Thoracic aorta (tissue), 2 donors: ENCODE data around the gene AMPH. TPM values are rescaled to one million over a fixed set of nuclear protein-coding genes. Genes with fewer than 3 reads are reported as not detected.

Source experiments
- ATAC-seq: fragments of 150-250 bp; one replicate; pipeline ENCODE4 v1.8.0; 2017; ENCODE audit warnings: low read depth; ENCODE audit not compliant: insufficient number of reproducible peaks, low FRiP score
- DNase-seq: peaks from one replicate; pipeline ENCODE4 v3.0.0-alpha.2; 2020; ENCODE audit warnings: low spot score
- H3K27ac ChIP-seq, 2 donors: fragments of 200-600 bp; sonication (generic); 1 replicate in 1 of 2; 2 replicates in 1 of 2; pipeline ENCODE4 v1.5.1; 2016; ENCODE audit warnings: mild to moderate bottlenecking in 2 of 2, moderate library complexity in 2 of 2
- H3K27me3 ChIP-seq: fragments of 200-600 bp; sonication (generic); replicated peaks from 2 replicates; pipeline ENCODE4 v1.6.0; 2016; ENCODE audit warnings: mild to moderate bottlenecking; ENCODE audit not compliant: insufficient read depth
- H3K36me3 ChIP-seq: fragments of 200-600 bp; sonication (generic); one replicate; pipeline ENCODE4 v1.5.1; 2016
- H3K4me1 ChIP-seq, 2 donors: fragments of 200-600 bp; sonication (generic); 1 replicate in 1 of 2; 2 replicates in 1 of 2; pipeline versions ENCODE4 v1.5.1 to v1.6.0; 2016; ENCODE audit warnings: low read depth in 2 of 2, mild to moderate bottlenecking in 1 of 2; ENCODE audit not compliant: control insufficient read depth in 1 of 2
- H3K4me3 ChIP-seq: fragments of 200-600 bp; sonication (generic); 2 replicates; pipeline ENCODE4 v1.5.1; 2016; ENCODE audit warnings: mild to moderate bottlenecking
- H3K9me3 ChIP-seq: fragments of 200-600 bp; sonication (generic); 2 replicates; pipeline ENCODE4 v1.5.1; 2016
- total RNA-seq, 2 donors: library from RNA; depleted of rRNA; stranded (reverse); fragments of >200 nt; gene quantifications; one replicate each; pipeline versions ENCODE4 v1.1.0 to v1.2.3, GENCODE V29; 2016
- TF ChIP-seq, protein P1 (sequence below): fragments of 200-600 bp; sonication (generic); IDR thresholded peaks from one replicate; pipeline ENCODE4 v1.5.1; 2019; ENCODE audit warnings: antibody characterized with exemption

Gene AMPH
- total RNA-seq, 2 donors from 2014 or later, result 5.3 to 5.9 TPM

DNA sequence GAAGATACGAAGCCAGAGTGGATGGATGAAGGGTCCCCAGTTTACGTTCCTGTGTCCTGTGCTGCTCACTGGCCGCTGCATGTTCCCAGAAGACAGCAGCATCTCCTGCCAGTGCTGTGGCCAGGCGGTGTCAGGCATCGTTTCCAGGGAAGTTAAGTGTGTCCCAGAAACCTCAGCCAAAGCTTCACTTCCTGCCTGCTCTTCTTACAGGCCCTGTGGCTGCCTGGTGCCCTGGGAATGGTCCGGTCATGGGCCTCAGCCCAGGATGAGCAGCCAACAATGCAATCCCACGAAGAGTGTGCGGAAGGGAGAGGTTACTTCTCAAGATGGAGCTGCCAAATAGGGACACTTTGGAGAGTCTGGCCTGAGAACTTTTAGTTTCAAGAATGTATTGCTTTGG, 258.0 kb downstream of the AMPH start:
- DNase-seq (no peak), ATAC-seq (no peak)
- Histone ChIP-seq H3K9me3 (no peaks in the 10 kb centered on the region), H3K4me1 (no peaks in the 10 kb centered on the region), H3K4me3 (no peak overlapping the region), H3K27ac (no peak overlapping the region), H3K36me3 (no peaks in the 10 kb centered on the region), H3K27me3 (no peaks in the 10 kb centered on the region)
- TF ChIP-seq, protein P1, sequence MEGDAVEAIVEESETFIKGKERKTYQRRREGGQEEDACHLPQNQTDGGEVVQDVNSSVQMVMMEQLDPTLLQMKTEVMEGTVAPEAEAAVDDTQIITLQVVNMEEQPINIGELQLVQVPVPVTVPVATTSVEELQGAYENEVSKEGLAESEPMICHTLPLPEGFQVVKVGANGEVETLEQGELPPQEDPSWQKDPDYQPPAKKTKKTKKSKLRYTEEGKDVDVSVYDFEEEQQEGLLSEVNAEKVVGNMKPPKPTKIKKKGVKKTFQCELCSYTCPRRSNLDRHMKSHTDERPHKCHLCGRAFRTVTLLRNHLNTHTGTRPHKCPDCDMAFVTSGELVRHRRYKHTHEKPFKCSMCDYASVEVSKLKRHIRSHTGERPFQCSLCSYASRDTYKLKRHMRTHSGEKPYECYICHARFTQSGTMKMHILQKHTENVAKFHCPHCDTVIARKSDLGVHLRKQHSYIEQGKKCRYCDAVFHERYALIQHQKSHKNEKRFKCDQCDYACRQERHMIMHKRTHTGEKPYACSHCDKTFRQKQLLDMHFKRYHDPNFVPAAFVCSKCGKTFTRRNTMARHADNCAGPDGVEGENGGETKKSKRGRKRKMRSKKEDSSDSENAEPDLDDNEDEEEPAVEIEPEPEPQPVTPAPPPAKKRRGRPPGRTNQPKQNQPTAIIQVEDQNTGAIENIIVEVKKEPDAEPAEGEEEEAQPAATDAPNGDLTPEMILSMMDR, result no peak

DNA sequence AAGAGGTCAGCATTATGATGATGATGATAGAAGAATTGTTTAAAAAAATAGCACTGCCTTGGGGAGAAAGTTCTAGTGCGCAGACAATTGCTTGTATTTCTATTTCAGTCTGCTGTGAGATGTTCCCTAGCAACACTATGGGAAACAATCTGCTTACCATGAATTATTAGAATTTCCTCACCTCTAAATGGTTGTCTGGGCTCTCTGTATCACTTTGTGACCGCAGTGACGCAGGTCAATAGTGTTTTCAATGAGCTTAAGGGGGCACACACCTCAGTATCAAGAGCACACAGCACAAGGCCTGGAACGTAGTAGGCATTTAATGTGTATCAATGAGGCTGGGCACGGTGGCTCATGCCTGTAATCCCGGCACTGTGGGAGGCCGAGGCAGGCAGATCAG, 258.9 kb downstream of the AMPH start:
- TF ChIP-seq, protein P1, result no peak
- no peaks in the 10 kb centered on the region for H3K27me3 ChIP-seq
- ATAC-seq (no peak), DNase-seq (no peak)
- H3K9me3 ChIP-seq, result no peaks in the 10 kb centered on the region
- no peak overlapping the region for H3K27ac ChIP-seq
- H3K36me3 ChIP-seq, result no peaks in the 10 kb centered on the region
- H3K4me3 ChIP-seq, result no peak overlapping the region
- H3K4me1 ChIP-seq, result no peaks in the 10 kb centered on the region

DNA sequence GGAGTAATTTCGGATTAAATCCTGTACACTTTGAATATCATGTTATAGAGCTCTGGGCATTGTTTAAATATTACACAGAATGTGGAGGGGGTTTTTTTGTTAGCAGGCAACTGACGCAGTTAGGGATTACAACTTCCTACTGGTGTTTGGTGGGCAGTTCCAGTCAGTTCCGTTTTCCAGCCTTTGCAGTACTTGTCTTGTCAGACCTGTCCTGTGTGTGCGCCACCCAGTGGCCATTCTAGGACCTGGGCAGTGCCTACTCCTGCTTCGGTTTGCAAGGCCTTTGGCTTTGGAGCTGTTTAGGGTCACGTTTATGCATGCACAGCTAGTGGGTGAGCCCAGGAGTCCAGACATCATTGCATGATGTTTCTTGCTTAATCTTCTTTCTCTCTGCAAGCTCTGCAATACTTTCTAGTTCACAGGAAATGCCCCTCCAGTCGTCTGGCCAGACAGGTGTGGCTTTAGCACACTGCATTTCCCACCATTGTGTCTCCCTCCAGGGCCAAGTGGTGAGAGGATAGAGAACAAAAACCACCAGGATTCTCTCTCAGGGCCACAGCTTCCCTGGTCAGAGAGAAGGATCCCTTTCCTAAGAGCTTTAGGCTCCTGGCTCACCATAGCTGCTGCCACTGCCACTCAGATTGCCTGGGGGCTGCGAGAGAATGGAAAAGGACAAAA, 261.2 kb downstream of the AMPH start:
- no peaks in the 10 kb centered on the region for H3K36me3 ChIP-seq
- DNase-seq (peak; percentile 32), ATAC-seq (peak; percentile 38)
- H3K27ac ChIP-seq, result no peak overlapping the region
- TF ChIP-seq, protein P1, result peak; percentile 62
- no peaks in the 10 kb centered on the region for H3K4me1 ChIP-seq
- H3K4me3 ChIP-seq, result peak overlapping the region; percentile 27
- H3K27me3 ChIP-seq, result no peaks in the 10 kb centered on the region
- H3K9me3 ChIP-seq, result no peaks in the 10 kb centered on the region

DNA sequence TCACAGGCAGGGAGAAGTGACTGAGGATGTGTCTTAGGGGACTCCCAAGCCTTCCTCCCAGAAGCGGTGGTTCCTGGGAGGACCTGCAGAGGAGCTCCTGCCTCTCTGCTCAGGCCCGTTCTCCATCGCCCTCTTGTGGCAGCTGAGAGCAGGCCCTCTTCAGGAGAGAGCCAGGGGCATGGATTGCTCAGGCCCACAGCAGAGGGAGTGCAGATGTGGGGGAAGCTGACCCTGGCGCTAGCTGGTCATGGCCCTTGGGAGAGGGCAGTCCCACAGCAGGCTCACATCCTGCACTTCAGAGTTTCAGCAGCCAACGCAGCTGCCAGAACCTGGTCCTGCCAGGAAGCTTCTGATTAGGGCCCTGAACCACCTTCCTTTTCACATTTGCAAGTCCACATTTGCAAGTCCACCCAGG, 263.0 kb downstream of the AMPH start:
- Histone ChIP-seq H3K27me3 (no peaks in the 10 kb centered on the region), H3K9me3 (no peaks in the 10 kb centered on the region), H3K27ac (no peak overlapping the region), H3K4me3 (no peak overlapping the region), H3K36me3 (no peaks in the 10 kb centered on the region), H3K4me1 (no peaks in the 10 kb centered on the region)
- no peak for ATAC-seq
- TF ChIP-seq, protein P1, result peak; percentile 23
- no peak for DNase-seq

DNA sequence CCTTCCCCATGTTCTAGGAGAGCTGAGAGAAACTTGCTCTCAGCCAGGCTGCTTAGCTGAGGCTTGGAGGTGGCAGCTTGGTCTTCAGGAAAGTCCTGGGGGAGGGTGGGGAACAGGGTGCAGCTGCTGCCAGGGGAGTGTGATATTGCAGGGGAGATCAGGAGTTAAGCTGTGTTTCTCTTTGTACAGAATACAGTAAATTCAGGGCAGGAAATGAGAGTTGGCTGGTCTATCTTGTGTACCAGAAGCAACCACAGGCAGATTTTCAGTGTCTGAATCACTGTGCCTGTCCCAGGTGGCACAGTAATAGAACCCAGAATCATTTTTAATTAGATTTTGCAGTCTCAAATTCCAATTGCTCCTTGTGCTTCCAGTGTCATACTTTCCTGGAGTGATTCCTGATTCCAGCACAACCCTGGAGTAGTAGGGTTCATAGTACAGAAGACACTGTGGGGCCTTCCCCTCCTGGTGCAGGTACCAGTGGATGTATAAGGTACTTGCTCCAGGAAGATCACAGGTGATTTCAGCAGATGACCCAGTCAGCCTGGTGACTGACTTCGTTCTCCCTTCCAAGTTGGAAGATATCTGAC, 263.8 kb downstream of the AMPH start:
- TF ChIP-seq, protein P1, result no peak
- Histone ChIP-seq H3K9me3 (no peaks in the 10 kb centered on the region), H3K4me1 (no peaks in the 10 kb centered on the region), H3K27me3 (no peaks in the 10 kb centered on the region), H3K4me3 (no peak overlapping the region), H3K27ac (no peak overlapping the region), H3K36me3 (no peaks in the 10 kb centered on the region)
- ATAC-seq (no peak), DNase-seq (no peak)
